HG03175 (cell line): ENCODE results near the gene RNF166.
"Not testable (repeated sequence)": the region's sequence is repeated elsewhere in the genome, so short reads cannot be mapped to it uniquely, and the experiment has no call there.

Experiments used
- ATAC-seq: cut with Tn5 transposase; IDR thresholded peaks from one replicate; pipeline ENCODE4 v1.9.1; 2021; ENCODE audit warnings: mild to moderate bottlenecking, moderate library complexity; ENCODE audit not compliant: unreplicated experiment

The RNF166 gene

GRCh38 chr16:88680554-88681083 is 25.6 kb downstream of the RNF166 start:
- no peak for ATAC-seq

GRCh38 chr16:88678224-88678979 is 27.8 kb downstream of the RNF166 start:
- no peak for ATAC-seq

GRCh38 chr16:88677721-88678120 is 28.5 kb downstream of the RNF166 start:
- ATAC-seq, result no peak

GRCh38 chr16:88676502-88677242 is 29.5 kb downstream of the RNF166 start:
- no peak for ATAC-seq

- ATAC-seq, result no peak
These were observed 32.4 kb downstream of the RNF166 start for GRCh38 chr16:88673716-88674379.

- ATAC-seq, result no peak
These were observed 33.4 kb downstream of the RNF166 start for GRCh38 chr16:88672776-88673175.

GRCh38 chr16:88671806-88672205 is 34.4 kb downstream of the RNF166 start:
- no peak for ATAC-seq

- ATAC-seq, result no peak
These were observed 36.2 kb downstream of the RNF166 start for GRCh38 chr16:88669980-88670379.

- ATAC-seq, result not testable (repeated sequence)
These were observed 36.7 kb downstream of the RNF166 start for GRCh38 chr16:88669493-88669892.

GRCh38 chr16:88667461-88667860 is 38.7 kb downstream of the RNF166 start:
- ATAC-seq, result no peak

GRCh38 chr16:88665570-88665969 is 40.6 kb downstream of the RNF166 start:
- no peak for ATAC-seq

- no peak for ATAC-seq
These were observed 41.1 kb downstream of the RNF166 start for GRCh38 chr16:88665148-88665547.

GRCh38 chr16:88662843-88663606 is 43.2 kb downstream of the RNF166 start, which contains the start of gene MVD:
TSS of gene MVD (minus strand) at chr16:88663091. CDS start at chr16:88663080, 11 bp downstream.
- peak; percentile 97 for ATAC-seq

GRCh38 chr16:88662222-88662842 is 43.9 kb downstream of the RNF166 start:
- peak; percentile 8 for ATAC-seq

GRCh38 chr16:88661468-88661867 is 44.7 kb downstream of the RNF166 start:
- ATAC-seq, result no peak

GRCh38 chr16:88659160-88659559 is 47.0 kb downstream of the RNF166 start:
- ATAC-seq, result no peak

- no peak for ATAC-seq
These were observed 47.5 kb downstream of the RNF166 start for GRCh38 chr16:88658714-88659113.

- no peak for ATAC-seq
These were observed 48.8 kb downstream of the RNF166 start for GRCh38 chr16:88657371-88657770.

- no peak for ATAC-seq
These were observed 49.8 kb downstream of the RNF166 start for GRCh38 chr16:88656291-88656980.
